ENCODE measurements around the gene HSDL2. TPM values are rescaled to one million over a fixed set of nuclear protein-coding genes. Genes with fewer than 3 reads are reported as not detected.
A peak's percentile ranks its signal among the peaks of the same experiment; 100 is the strongest.

HSDL2 gene
- total and polyA plus RNA-seq, 5 donors from 2014 or later: 15.3 to 30.4 (median 19.7) TPM

- Mint-ChIP-seq H3K4me3 (no peak overlapping the region), H3K27ac (no peak overlapping the region), H3K9me3 (peaks cover 0 to 4% (median 0%) of the 10 kb centered on the region in 7 donors), H3K4me1 (peaks cover 0 to 8% (median 0%) of the 10 kb centered on the region in 4 donors), H3K27me3 (no peaks in the 10 kb centered on the region), H3K36me3 (peaks cover 41% of the 10 kb centered on the region)
- H3K27me3 ChIP-seq (ENCODE audit: control insufficient read depth, insufficient read depth, low read length): no peaks in the 10 kb centered on the region
- no peak for DNase-seq
- no peak overlapping the region for H3K27ac ChIP-seq (ENCODE audit: insufficient read depth, low read length, poor library complexity, severe bottlenecking)
- H3K36me3 ChIP-seq (ENCODE audit: control insufficient read depth, insufficient read depth, low read length): peaks cover 10% of the 10 kb centered on the region
- ATAC-seq (ENCODE audit: low read depth in 2 of 2): no peak
- H3K4me3 ChIP-seq (ENCODE audit: low read depth, low read length): no peak overlapping the region
- H3K4me1 ChIP-seq (ENCODE audit: control insufficient read depth, insufficient read depth, low read length, poor library complexity, severe bottlenecking): no peaks in the 10 kb centered on the region
- H3K9me3 ChIP-seq (ENCODE audit: control insufficient read depth in 2 of 2, low read length in 2 of 2): no peaks in the 10 kb centered on the region
Observed at GRCh38 chr9:112462855-112463254, 82.9 kb downstream of the HSDL2 start.

- H3K4me1 Mint-ChIP-seq: peaks cover 0 to 8% (median 0%) of the 10 kb centered on the region in 4 donors
- Histone ChIP-seq H3K4me1 (ENCODE audit: control insufficient read depth, insufficient read depth, low read length, poor library complexity, severe bottlenecking) (no peaks in the 10 kb centered on the region), H3K27me3 (ENCODE audit: control insufficient read depth, insufficient read depth, low read length) (no peaks in the 10 kb centered on the region), H3K27ac (ENCODE audit: insufficient read depth, low read length, poor library complexity, severe bottlenecking) (no peak overlapping the region), H3K36me3 (ENCODE audit: control insufficient read depth, insufficient read depth, low read length) (peaks cover 3% of the 10 kb centered on the region), H3K4me3 (ENCODE audit: low read depth, low read length) (no peak overlapping the region), H3K9me3 (ENCODE audit: control insufficient read depth in 2 of 2, low read length in 2 of 2) (no peaks in the 10 kb centered on the region)
- H3K9me3 Mint-ChIP-seq: peaks cover 0 to 4% (median 0%) of the 10 kb centered on the region in 7 donors
- H3K4me3 Mint-ChIP-seq: no peak overlapping the region
- DNase-seq: no peak
- peaks cover 34% of the 10 kb centered on the region for H3K36me3 Mint-ChIP-seq
- no peak for ATAC-seq (ENCODE audit: low read depth in 2 of 2)
- no peaks in the 10 kb centered on the region for H3K27me3 Mint-ChIP-seq
- no peak overlapping the region for H3K27ac Mint-ChIP-seq
Observed at GRCh38 chr9:112465352-112465751, 85.4 kb downstream of the HSDL2 start.

DNA sequence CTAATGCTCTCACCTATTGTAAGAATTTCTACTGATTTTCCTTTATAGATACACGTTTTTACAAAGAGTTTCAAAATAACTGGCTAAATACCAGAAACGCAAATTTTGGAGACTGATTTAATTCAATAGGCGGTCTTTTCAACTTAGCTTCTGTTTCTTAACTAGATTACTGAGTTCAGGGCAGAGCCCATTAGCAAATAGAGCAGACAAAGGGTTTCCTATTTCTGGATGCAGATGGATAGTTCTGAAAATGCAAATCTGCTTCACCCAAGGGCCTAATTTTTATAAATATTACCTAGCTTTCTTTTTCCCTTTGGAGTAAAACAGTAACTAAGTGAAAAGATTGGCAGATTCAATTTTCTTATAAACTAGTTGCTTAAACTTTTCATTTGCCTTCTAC, 93.1 kb downstream of the HSDL2 start:
- no peaks in the 10 kb centered on the region for H3K4me1 ChIP-seq (ENCODE audit: control insufficient read depth, insufficient read depth, low read length, poor library complexity, severe bottlenecking)
- no peaks in the 10 kb centered on the region for H3K4me1 Mint-ChIP-seq
- H3K4me3 ChIP-seq (ENCODE audit: low read depth, low read length): no peak overlapping the region
- no peaks in the 10 kb centered on the region for H3K27me3 ChIP-seq (ENCODE audit: control insufficient read depth, insufficient read depth, low read length)
- H3K36me3 ChIP-seq (ENCODE audit: control insufficient read depth, insufficient read depth, low read length): peaks cover 2% of the 10 kb centered on the region
- ATAC-seq (ENCODE audit: low read depth in 2 of 2) (no peak), DNase-seq (no peak)
- H3K27ac ChIP-seq (ENCODE audit: insufficient read depth, low read length, poor library complexity, severe bottlenecking): no peak overlapping the region
- H3K27me3 Mint-ChIP-seq: no peaks in the 10 kb centered on the region
- H3K9me3 ChIP-seq (ENCODE audit: control insufficient read depth in 2 of 2, low read length in 2 of 2): no peaks in the 10 kb centered on the region
- H3K36me3 Mint-ChIP-seq: peaks cover 40% of the 10 kb centered on the region
- H3K4me3 Mint-ChIP-seq: no peak overlapping the region
- H3K9me3 Mint-ChIP-seq: peaks cover 0 to 5% (median 1%) of the 10 kb centered on the region in 7 donors
- H3K27ac Mint-ChIP-seq: no peak overlapping the region

- H3K4me1 ChIP-seq (ENCODE audit: control insufficient read depth, insufficient read depth, low read length, poor library complexity, severe bottlenecking): no peaks in the 10 kb centered on the region
- H3K4me3 Mint-ChIP-seq: no peak overlapping the region
- H3K27ac Mint-ChIP-seq: no peak overlapping the region
Observed at GRCh38 chr9:112473986-112474385, 94.1 kb downstream of the HSDL2 start.

GRCh38 chr9:112475318-112475717, 95.4 kb downstream of the HSDL2 start:
- no peaks in the 10 kb centered on the region for H3K27me3 ChIP-seq (ENCODE audit: control insufficient read depth, insufficient read depth, low read length)
- Mint-ChIP-seq H3K27me3 (no peaks in the 10 kb centered on the region), H3K4me3 (no peak overlapping the region), H3K9me3 (peaks cover 0 to 8% (median 2%) of the 10 kb centered on the region in 7 donors), H3K36me3 (peaks cover 39% of the 10 kb centered on the region), H3K27ac (no peak overlapping the region), H3K4me1 (no peaks in the 10 kb centered on the region)
- ATAC-seq (ENCODE audit: low read depth in 2 of 2) (no peak), DNase-seq (no peak)
- peaks cover 2% of the 10 kb centered on the region for H3K36me3 ChIP-seq (ENCODE audit: control insufficient read depth, insufficient read depth, low read length)
- H3K4me3 ChIP-seq (ENCODE audit: low read depth, low read length): no peak overlapping the region
- H3K4me1 ChIP-seq (ENCODE audit: control insufficient read depth, insufficient read depth, low read length, poor library complexity, severe bottlenecking): no peaks in the 10 kb centered on the region
- no peak overlapping the region for H3K27ac ChIP-seq (ENCODE audit: insufficient read depth, low read length, poor library complexity, severe bottlenecking)
- no peaks in the 10 kb centered on the region for H3K9me3 ChIP-seq (ENCODE audit: control insufficient read depth in 2 of 2, low read length in 2 of 2)

More at GRCh38 chr9:112473986-112474385, 94.1 kb downstream of the HSDL2 start:
- Mint-ChIP-seq H3K36me3 (peaks cover 37% of the 10 kb centered on the region), H3K27me3 (no peaks in the 10 kb centered on the region), H3K4me1 (no peaks in the 10 kb centered on the region), H3K9me3 (peaks cover 0 to 8% (median 2%) of the 10 kb centered on the region in 7 donors)
- H3K4me3 ChIP-seq (ENCODE audit: low read depth, low read length): no peak overlapping the region
- no peaks in the 10 kb centered on the region for H3K9me3 ChIP-seq (ENCODE audit: control insufficient read depth in 2 of 2, low read length in 2 of 2)
- H3K27me3 ChIP-seq (ENCODE audit: control insufficient read depth, insufficient read depth, low read length): no peaks in the 10 kb centered on the region
- H3K27ac ChIP-seq (ENCODE audit: insufficient read depth, low read length, poor library complexity, severe bottlenecking): no peak overlapping the region
- H3K36me3 ChIP-seq (ENCODE audit: control insufficient read depth, insufficient read depth, low read length): peaks cover 2% of the 10 kb centered on the region
- DNase-seq (no peak), ATAC-seq (ENCODE audit: low read depth in 2 of 2) (no peak)

- peaks cover 37% of the 10 kb centered on the region for H3K36me3 Mint-ChIP-seq
- no peak overlapping the region for H3K4me3 Mint-ChIP-seq
- no peak overlapping the region for H3K27ac Mint-ChIP-seq
- no peaks in the 10 kb centered on the region for H3K9me3 ChIP-seq (ENCODE audit: control insufficient read depth in 2 of 2, low read length in 2 of 2)
- no peaks in the 10 kb centered on the region for H3K4me1 ChIP-seq (ENCODE audit: control insufficient read depth, insufficient read depth, low read length, poor library complexity, severe bottlenecking)
- H3K27me3 ChIP-seq (ENCODE audit: control insufficient read depth, insufficient read depth, low read length): no peaks in the 10 kb centered on the region
- DNase-seq (no peak), ATAC-seq (ENCODE audit: low read depth in 2 of 2) (no peak)
- peaks cover 2% of the 10 kb centered on the region for H3K36me3 ChIP-seq (ENCODE audit: control insufficient read depth, insufficient read depth, low read length)
- H3K27ac ChIP-seq (ENCODE audit: insufficient read depth, low read length, poor library complexity, severe bottlenecking): no peak overlapping the region
- peaks cover 0 to 8% (median 2%) of the 10 kb centered on the region in 7 donors for H3K9me3 Mint-ChIP-seq
- H3K4me1 Mint-ChIP-seq: no peaks in the 10 kb centered on the region
- no peaks in the 10 kb centered on the region for H3K27me3 Mint-ChIP-seq
- no peak overlapping the region for H3K4me3 ChIP-seq (ENCODE audit: low read depth, low read length)
Observed at GRCh38 chr9:112477330-112477729, 97.4 kb downstream of the HSDL2 start.

DNA sequence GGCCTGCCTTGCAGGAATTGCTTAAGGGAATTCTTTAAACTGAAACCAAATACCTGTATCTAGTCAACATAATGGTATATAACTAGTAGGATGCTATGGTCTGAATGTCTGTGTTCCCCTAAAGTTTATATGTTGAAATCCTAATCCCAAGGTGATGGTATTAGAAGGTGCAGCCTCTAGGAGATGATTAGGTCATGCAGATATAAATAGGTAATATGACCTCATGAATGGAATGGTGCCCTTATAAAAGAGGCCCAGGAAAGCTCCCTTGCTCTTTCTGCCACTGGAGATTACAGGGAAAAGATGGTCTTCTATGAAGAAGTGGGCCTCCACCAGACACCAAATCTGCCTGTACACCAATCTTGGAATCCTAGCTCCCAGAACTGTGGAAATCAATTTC, 99.3 kb downstream of the HSDL2 start:
- no peak overlapping the region for H3K4me3 Mint-ChIP-seq
- H3K9me3 Mint-ChIP-seq: peaks cover 0 to 8% (median 2%) of the 10 kb centered on the region in 7 donors
- no peaks in the 10 kb centered on the region for H3K9me3 ChIP-seq (ENCODE audit: control insufficient read depth in 2 of 2, low read length in 2 of 2)
- no peak overlapping the region for H3K27ac Mint-ChIP-seq
- H3K27ac ChIP-seq (ENCODE audit: insufficient read depth, low read length, poor library complexity, severe bottlenecking): no peak overlapping the region
- H3K36me3 Mint-ChIP-seq: peaks cover 30% of the 10 kb centered on the region
- H3K36me3 ChIP-seq (ENCODE audit: control insufficient read depth, insufficient read depth, low read length): no peaks in the 10 kb centered on the region
- no peaks in the 10 kb centered on the region for H3K4me1 Mint-ChIP-seq
- no peaks in the 10 kb centered on the region for H3K27me3 ChIP-seq (ENCODE audit: control insufficient read depth, insufficient read depth, low read length)
- DNase-seq (no peak), ATAC-seq (ENCODE audit: low read depth in 2 of 2) (no peak)
- H3K27me3 Mint-ChIP-seq: no peaks in the 10 kb centered on the region
- H3K4me1 ChIP-seq (ENCODE audit: control insufficient read depth, insufficient read depth, low read length, poor library complexity, severe bottlenecking): no peaks in the 10 kb centered on the region
- no peak overlapping the region for H3K4me3 ChIP-seq (ENCODE audit: low read depth, low read length)

GRCh38 chr9:112484607-112485006, 104.7 kb downstream of the HSDL2 start:
- H3K27ac Mint-ChIP-seq: peak overlapping the region in 1 of 3 donors; percentile 46
- H3K4me1 Mint-ChIP-seq: peaks cover 10 to 28% (median 18%) of the 10 kb centered on the region in 4 donors
- no peak overlapping the region for H3K27ac ChIP-seq (ENCODE audit: insufficient read depth, low read length, poor library complexity, severe bottlenecking)
- H3K4me1 ChIP-seq (ENCODE audit: control insufficient read depth, insufficient read depth, low read length, poor library complexity, severe bottlenecking): peaks cover 15% of the 10 kb centered on the region
- H3K36me3 ChIP-seq (ENCODE audit: control insufficient read depth, insufficient read depth, low read length): no peaks in the 10 kb centered on the region
- ATAC-seq (ENCODE audit: low read depth in 2 of 2) (no peak), DNase-seq (no peak)
- H3K27me3 Mint-ChIP-seq: no peaks in the 10 kb centered on the region
- no peaks in the 10 kb centered on the region for H3K9me3 ChIP-seq (ENCODE audit: control insufficient read depth in 2 of 2, low read length in 2 of 2)
- H3K4me3 ChIP-seq (ENCODE audit: low read depth, low read length): no peak overlapping the region
- H3K9me3 Mint-ChIP-seq: peaks cover 0 to 1% (median 0%) of the 10 kb centered on the region in 7 donors
- no peaks in the 10 kb centered on the region for H3K36me3 Mint-ChIP-seq
- no peaks in the 10 kb centered on the region for H3K27me3 ChIP-seq (ENCODE audit: control insufficient read depth, insufficient read depth, low read length)
- H3K4me3 Mint-ChIP-seq: no peak overlapping the region

Data from CD4-positive, CD25-positive, alpha-beta regulatory T cell (primary cell).